Measurements from ENCODE around the gene ABHD12. TPM values are rescaled to one million over a fixed set of nuclear protein-coding genes. Genes with fewer than 3 reads are reported as not detected.
A peak's percentile ranks its signal among the peaks of the same experiment; 100 is the strongest.
"Not testable (repeated sequence)": the region's sequence is repeated elsewhere in the genome, so short reads cannot be mapped to it uniquely, and the experiment has no call there.

ABHD12 gene
- 10 to 100 TPM; 27.1 to 27.6 TPM for total RNA-seq

GRCh38 chr20:25390538-25391528 lies at the start of gene ABHD12:
Gene ABHD12 (minus strand): TSS chr20:25390835. CDS start chr20:25390703, 132 bp downstream.
- Mint-ChIP-seq H3K27me3 (peaks cover 5% of the 10 kb centered on the region), H3K27ac (peak within 1 kb of the TSS; percentile 96), H3K9me3 (no peaks in the 10 kb centered on the region), H3K36me3 (ENCODE audit: low read depth) (peaks cover 11% of the 10 kb centered on the region), H3K4me1 (peaks cover 20% of the 10 kb centered on the region), H3K4me3 (peak within 1 kb of the TSS; percentile 82)
- POLR2A ChIA-PET, result interaction anchor here (0.7 kb wide), 1 partner anchor 70 kb away, joined by 3 read pairs; no protein-coding TSS in a partner anchor
- CTCF ChIA-PET, result interaction anchor here (0.9 to 1.6 kb wide), 2 partner anchors 16 to 20 kb away, joined by 3 to 4 read pairs; partner anchors contain the start of gene GINS1
- peak; percentile 95 for DNase-seq

- Mint-ChIP-seq H3K4me1 (peaks cover 5% of the 10 kb centered on the region), H3K27ac (peak overlapping the region; percentile 69), H3K4me3 (no peak overlapping the region), H3K27me3 (no peaks in the 10 kb centered on the region), H3K36me3 (ENCODE audit: low read depth) (peaks cover 35% of the 10 kb centered on the region), H3K9me3 (no peaks in the 10 kb centered on the region)
- ChIA-PET CTCF (no interaction called here), POLR2A (interaction anchor here (0.7 kb wide), 1 partner anchor 11 kb away, joined by 3 read pairs; no protein-coding TSS in a partner anchor)
- no peak for DNase-seq
Observed at GRCh38 chr20:25439328-25439727, 48.7 kb upstream of the ABHD12 start.

GRCh38 chr20:25437153-25437581 lies 46.5 kb upstream of the ABHD12 start:
- no peak overlapping the region for H3K4me3 Mint-ChIP-seq
- H3K27ac Mint-ChIP-seq, result no peak overlapping the region
- no peak for DNase-seq
- CTCF ChIA-PET, result no interaction called here
- peaks cover 33% of the 10 kb centered on the region for H3K36me3 Mint-ChIP-seq (ENCODE audit: low read depth)
- POLR2A ChIA-PET, result no interaction called here
- peaks cover 5% of the 10 kb centered on the region for H3K4me1 Mint-ChIP-seq
- no peaks in the 10 kb centered on the region for H3K9me3 Mint-ChIP-seq
- no peaks in the 10 kb centered on the region for H3K27me3 Mint-ChIP-seq

GRCh38 chr20:25424536-25424935 lies 33.9 kb upstream of the ABHD12 start:
- Mint-ChIP-seq H3K9me3 (no peaks in the 10 kb centered on the region), H3K4me1 (peaks cover 16% of the 10 kb centered on the region), H3K4me3 (no peak overlapping the region), H3K27me3 (no peaks in the 10 kb centered on the region), H3K36me3 (ENCODE audit: low read depth) (peaks cover 50% of the 10 kb centered on the region), H3K27ac (no peak overlapping the region)
- ChIA-PET CTCF (no interaction called here), POLR2A (no interaction called here)
- DNase-seq, result no peak

GRCh38 chr20:25422032-25422431 lies 31.4 kb upstream of the ABHD12 start:
- Mint-ChIP-seq H3K4me3 (no peak overlapping the region), H3K27ac (no peak overlapping the region), H3K4me1 (peaks cover 16% of the 10 kb centered on the region), H3K27me3 (no peaks in the 10 kb centered on the region), H3K9me3 (no peaks in the 10 kb centered on the region), H3K36me3 (ENCODE audit: low read depth) (peaks cover 45% of the 10 kb centered on the region)
- DNase-seq, result no peak
- ChIA-PET CTCF (no interaction called here), POLR2A (interaction anchor here (0.6 kb wide), 1 partner anchor 198 kb away, joined by 3 read pairs; no protein-coding TSS in a partner anchor)

GRCh38 chr20:25421102-25421501 lies 30.5 kb upstream of the ABHD12 start:
- no peak for DNase-seq
- Mint-ChIP-seq H3K4me3 (no peak overlapping the region), H3K27ac (no peak overlapping the region), H3K27me3 (no peaks in the 10 kb centered on the region), H3K9me3 (no peaks in the 10 kb centered on the region), H3K36me3 (ENCODE audit: low read depth) (peaks cover 42% of the 10 kb centered on the region), H3K4me1 (peaks cover 16% of the 10 kb centered on the region)
- ChIA-PET POLR2A (no interaction called here), CTCF (no interaction called here)

GRCh38 chr20:25418776-25419175 lies 28.1 kb upstream of the ABHD12 start:
- Mint-ChIP-seq H3K27ac (no peak overlapping the region), H3K9me3 (no peaks in the 10 kb centered on the region), H3K36me3 (ENCODE audit: low read depth) (peaks cover 37% of the 10 kb centered on the region), H3K4me3 (no peak overlapping the region), H3K27me3 (no peaks in the 10 kb centered on the region), H3K4me1 (no peaks in the 10 kb centered on the region)
- ChIA-PET CTCF (interaction anchor here (0.9 kb wide), 1 partner anchor 11 kb away, joined by 5 read pairs; the partner anchor contains the start of gene GINS1), POLR2A (no interaction called here)
- no peak for DNase-seq

GRCh38 chr20:25408890-25409289 lies 18.3 kb upstream of the ABHD12 start:
- peaks cover 27% of the 10 kb centered on the region for H3K4me1 Mint-ChIP-seq
- ChIA-PET CTCF (interaction anchor here (1.0 to 1.8 kb wide), 3 partner anchors 10 to 20 kb away, joined by 3 to 16 read pairs (median 5); no protein-coding TSS in a partner anchor), POLR2A (no interaction called here)
- H3K4me3 Mint-ChIP-seq, result peak overlapping the region; percentile 91
- H3K27ac Mint-ChIP-seq, result no peak overlapping the region
- no peaks in the 10 kb centered on the region for H3K27me3 Mint-ChIP-seq
- peaks cover 3% of the 10 kb centered on the region for H3K9me3 Mint-ChIP-seq
- DNase-seq, result no peak
- peaks cover 19% of the 10 kb centered on the region for H3K36me3 Mint-ChIP-seq (ENCODE audit: low read depth)

GRCh38 chr20:25408170-25408547 lies 17.5 kb upstream of the ABHD12 start:
- ChIA-PET POLR2A (no interaction called here), CTCF (interaction anchor here (1.2 to 1.8 kb wide), 5 partner anchors 9 to 109 kb away, joined by 4 to 16 read pairs (median 5); no protein-coding TSS in a partner anchor)
- peaks cover 27% of the 10 kb centered on the region for H3K4me1 Mint-ChIP-seq

GRCh38 chr20:25407311-25408169 lies 16.9 kb upstream of the ABHD12 start, which contains the start of gene GINS1:
Gene GINS1 (plus strand): TSS chr20:25407673. CDS start chr20:25407821, 148 bp downstream.
- Mint-ChIP-seq H3K36me3 (ENCODE audit: low read depth) (peaks cover 17% of the 10 kb centered on the region), H3K27me3 (no peaks in the 10 kb centered on the region), H3K4me3 (peak within 1 kb of the TSS; percentile 91), H3K27ac (peak within 1 kb of the TSS; percentile 88), H3K9me3 (peaks cover 14% of the 10 kb centered on the region), H3K4me1 (peaks cover 27% of the 10 kb centered on the region)
- POLR2A ChIA-PET, result interaction anchor here (0.8 to 1.1 kb wide), 2 partner anchors 97 to 108 kb away, joined by 3 read pairs; no protein-coding TSS in a partner anchor
- CTCF ChIA-PET, result interaction anchor here (1.0 to 1.8 kb wide), 7 partner anchors 10 to 108 kb away, joined by 4 to 16 read pairs (median 5); partner anchors contain the start of gene ABHD12
- peak; percentile 84 for DNase-seq

More at GRCh38 chr20:25408170-25408547, 17.5 kb upstream of the ABHD12 start:
- Mint-ChIP-seq H3K4me3 (peak overlapping the region; percentile 91), H3K27me3 (no peaks in the 10 kb centered on the region), H3K27ac (peak overlapping the region; percentile 88), H3K9me3 (peaks cover 9% of the 10 kb centered on the region), H3K36me3 (ENCODE audit: low read depth) (peaks cover 16% of the 10 kb centered on the region)
- no peak for DNase-seq

GRCh38 chr20:25402583-25402982 lies 11.9 kb upstream of the ABHD12 start:
- H3K4me1 Mint-ChIP-seq, result peaks cover 8% of the 10 kb centered on the region
- POLR2A ChIA-PET, result interaction anchor here (0.6 kb wide), 1 partner anchor 79 kb away, joined by 4 read pairs; no protein-coding TSS in a partner anchor
- peaks cover 3% of the 10 kb centered on the region for H3K27me3 Mint-ChIP-seq
- H3K4me3 Mint-ChIP-seq, result no peak overlapping the region
- H3K9me3 Mint-ChIP-seq, result peaks cover 21% of the 10 kb centered on the region
- CTCF ChIA-PET, result interaction anchor here (0.7 kb wide), 1 partner anchor 165 kb away, joined by 3 read pairs; no protein-coding TSS in a partner anchor
- DNase-seq, result no peak
- H3K36me3 Mint-ChIP-seq (ENCODE audit: low read depth), result peaks cover 7% of the 10 kb centered on the region
- H3K27ac Mint-ChIP-seq, result no peak overlapping the region

- H3K27me3 Mint-ChIP-seq; H3K27ac Mint-ChIP-seq; H3K4me3 Mint-ChIP-seq; DNase-seq; POLR2A ChIA-PET; H3K4me1 Mint-ChIP-seq; H3K36me3 Mint-ChIP-seq (ENCODE audit: low read depth): not testable (repeated sequence)
- H3K9me3 Mint-ChIP-seq, result peaks cover 21% of the 10 kb centered on the region
- CTCF ChIA-PET, result interaction anchor here (1.0 to 1.2 kb wide), 2 partner anchors 89 to 91 kb away, joined by 3 read pairs; no protein-coding TSS in a partner anchor
Observed at GRCh38 chr20:25400291-25400732, 9.7 kb upstream of the ABHD12 start.

Measured in activated CD4-positive, alpha-beta T cell treated with anti-CD3 and anti-CD28 coated beads, Interleukin-2, amount 10 ng/mL, durations not matched to agents 7 days and 5 days (primary cell).